GM21390 (cell line): Measurements from ENCODE around the gene MFSD12.

ENCODE experiments used
- ATAC-seq: cut with Tn5 transposase; IDR thresholded peaks from one replicate; pipeline ENCODE4 v1.9.1; 2021; ENCODE audit not compliant: unreplicated experiment

Gene MFSD12

GRCh38 chr19:3524904-3525451 is 32.4 kb downstream of the MFSD12 start:
- ATAC-seq: no peak

- no peak for ATAC-seq
Measured at GRCh38 chr19:3524078-3524842, 33.1 kb downstream of the MFSD12 start.

- no peak for ATAC-seq
Measured at GRCh38 chr19:3523361-3524077, 33.9 kb downstream of the MFSD12 start.

GRCh38 chr19:3522421-3523360 is 34.7 kb downstream of the MFSD12 start:
- ATAC-seq: no peak

GRCh38 chr19:3521104-3521445 is 36.3 kb downstream of the MFSD12 start:
- ATAC-seq: no peak

GRCh38 chr19:3520166-3521103 is 37.0 kb downstream of the MFSD12 start:
- no peak for ATAC-seq

GRCh38 chr19:3519126-3519525 is 38.3 kb downstream of the MFSD12 start:
- ATAC-seq: no peak

- ATAC-seq: no peak
Measured at GRCh38 chr19:3518659-3519058, 38.7 kb downstream of the MFSD12 start.

GRCh38 chr19:3518255-3518654 is 39.1 kb downstream of the MFSD12 start:
- no peak for ATAC-seq

GRCh38 chr19:3517638-3518037 is 39.7 kb downstream of the MFSD12 start:
- ATAC-seq: no peak

- no peak for ATAC-seq
Measured at GRCh38 chr19:3516675-3517207, 40.6 kb downstream of the MFSD12 start.

- no peak for ATAC-seq
Measured at GRCh38 chr19:3515891-3516422, 41.4 kb downstream of the MFSD12 start.

GRCh38 chr19:3514930-3515329 is 42.5 kb downstream of the MFSD12 start:
- ATAC-seq: no peak

- ATAC-seq: no peak
Measured at GRCh38 chr19:3513229-3514140, 43.9 kb downstream of the MFSD12 start.

GRCh38 chr19:3512562-3513228 is 44.7 kb downstream of the MFSD12 start:
- no peak for ATAC-seq

- ATAC-seq: no peak
Measured at GRCh38 chr19:3511506-3512251, 45.7 kb downstream of the MFSD12 start.

GRCh38 chr19:3510727-3511126 is 46.7 kb downstream of the MFSD12 start:
- ATAC-seq: no peak
